PC-9 (cell line): ENCODE measurements around the gene APIP.

Experiments
- EZH2 ChIP-seq: fragments of 200-600 bp; sonication (generic); IDR thresholded peaks from 2 replicates; pipeline ENCODE4 v1.8.0; 2017; ENCODE audit warnings: antibody characterized with exemption, low read depth
- TF ChIP-seq, protein P1 (sequence below): fragments of 200-600 bp; sonication (generic); conservative IDR thresholded peaks from 2 replicates; pipeline ENCODE4 v1.6.1; 2017; ENCODE audit warnings: mixed run types, antibody characterized with exemption, mild to moderate bottlenecking, moderate library complexity

DNA sequence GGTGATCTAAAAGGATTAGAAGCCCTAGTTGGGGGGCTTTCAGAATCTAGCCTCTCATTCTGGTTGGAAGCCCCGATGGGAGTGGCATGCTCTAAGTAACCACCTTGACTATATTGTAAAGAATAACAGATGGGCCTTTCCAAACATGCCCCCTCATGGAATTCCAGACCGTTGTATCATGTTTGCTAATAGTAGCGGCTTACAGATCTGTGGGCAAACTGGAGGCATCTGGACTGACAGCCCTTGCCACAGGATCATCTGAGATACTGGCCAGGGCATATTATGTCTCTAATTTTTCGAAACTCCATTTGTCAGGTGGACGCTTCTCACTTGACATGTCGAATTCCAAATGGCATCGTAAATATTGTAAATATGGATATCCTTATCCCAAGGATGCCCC is 10.5 kb downstream of the APIP start:
- TF ChIP-seq, protein P1, sequence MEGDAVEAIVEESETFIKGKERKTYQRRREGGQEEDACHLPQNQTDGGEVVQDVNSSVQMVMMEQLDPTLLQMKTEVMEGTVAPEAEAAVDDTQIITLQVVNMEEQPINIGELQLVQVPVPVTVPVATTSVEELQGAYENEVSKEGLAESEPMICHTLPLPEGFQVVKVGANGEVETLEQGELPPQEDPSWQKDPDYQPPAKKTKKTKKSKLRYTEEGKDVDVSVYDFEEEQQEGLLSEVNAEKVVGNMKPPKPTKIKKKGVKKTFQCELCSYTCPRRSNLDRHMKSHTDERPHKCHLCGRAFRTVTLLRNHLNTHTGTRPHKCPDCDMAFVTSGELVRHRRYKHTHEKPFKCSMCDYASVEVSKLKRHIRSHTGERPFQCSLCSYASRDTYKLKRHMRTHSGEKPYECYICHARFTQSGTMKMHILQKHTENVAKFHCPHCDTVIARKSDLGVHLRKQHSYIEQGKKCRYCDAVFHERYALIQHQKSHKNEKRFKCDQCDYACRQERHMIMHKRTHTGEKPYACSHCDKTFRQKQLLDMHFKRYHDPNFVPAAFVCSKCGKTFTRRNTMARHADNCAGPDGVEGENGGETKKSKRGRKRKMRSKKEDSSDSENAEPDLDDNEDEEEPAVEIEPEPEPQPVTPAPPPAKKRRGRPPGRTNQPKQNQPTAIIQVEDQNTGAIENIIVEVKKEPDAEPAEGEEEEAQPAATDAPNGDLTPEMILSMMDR: no peak
- no peak for TF ChIP-seq EZH2
